IPS-18c (cell line): Measurements from ENCODE around the gene KRTAP9-7.
"Not testable (repeated sequence)": the region's sequence is repeated elsewhere in the genome, so short reads cannot be mapped to it uniquely, and the experiment has no call there.

Experiments
- H3K4me3 ChIP-seq: 2 replicates; pipeline ENCODE4 v1.7.0; 2013; ENCODE audit warnings: low read depth, mild to moderate bottlenecking, low read length, moderate library complexity; ENCODE audit not compliant: insufficient read depth
- H3K9me3 ChIP-seq: one replicate; pipeline ENCODE4 v1.6.1; 2013; ENCODE audit warnings: mild to moderate bottlenecking, low read length, moderate library complexity; ENCODE audit not compliant: control insufficient read depth, insufficient read depth

Gene KRTAP9-7

GRCh38 chr17:41275648-41276190 is at the start of gene KRTAP9-7:
Gene KRTAP9-7, plus strand, starts transcription at chr17:41275698. Its CDS starts 0 bp downstream, at chr17:41275698.
- H3K9me3 ChIP-seq, H3K4me3 ChIP-seq: not testable (repeated sequence)

DNA sequence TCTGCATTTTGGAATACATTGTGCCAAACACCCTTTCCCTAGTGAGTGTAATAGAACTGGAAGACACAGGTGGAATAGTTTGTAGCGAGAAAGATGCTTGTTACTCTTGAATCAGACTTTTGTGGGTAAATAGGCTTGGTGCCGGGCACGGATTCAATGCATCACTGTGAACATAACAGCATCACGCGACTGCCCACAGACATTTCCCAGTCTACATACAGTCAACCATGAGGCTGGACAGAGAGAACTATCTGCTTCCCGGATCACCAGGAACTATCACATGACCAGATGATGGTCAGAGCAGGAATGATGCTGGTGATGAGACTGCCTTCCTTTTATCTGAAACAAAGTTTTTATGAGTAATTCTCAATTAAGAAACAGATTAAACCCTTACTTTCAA is 49.4 kb upstream of the KRTAP9-7 start:
- Histone ChIP-seq H3K4me3 (no peak overlapping the region), H3K9me3 (no peaks in the 10 kb centered on the region)

- H3K9me3 ChIP-seq, H3K4me3 ChIP-seq: not testable (repeated sequence)
These were observed 48.9 kb upstream of the KRTAP9-7 start, which contains the start of gene KRTAP9-2 for GRCh38 chr17:41226598-41227095. Gene KRTAP9-2, plus strand, starts transcription at chr17:41226648. Its CDS starts 7 bp downstream, at chr17:41226655.

DNA sequence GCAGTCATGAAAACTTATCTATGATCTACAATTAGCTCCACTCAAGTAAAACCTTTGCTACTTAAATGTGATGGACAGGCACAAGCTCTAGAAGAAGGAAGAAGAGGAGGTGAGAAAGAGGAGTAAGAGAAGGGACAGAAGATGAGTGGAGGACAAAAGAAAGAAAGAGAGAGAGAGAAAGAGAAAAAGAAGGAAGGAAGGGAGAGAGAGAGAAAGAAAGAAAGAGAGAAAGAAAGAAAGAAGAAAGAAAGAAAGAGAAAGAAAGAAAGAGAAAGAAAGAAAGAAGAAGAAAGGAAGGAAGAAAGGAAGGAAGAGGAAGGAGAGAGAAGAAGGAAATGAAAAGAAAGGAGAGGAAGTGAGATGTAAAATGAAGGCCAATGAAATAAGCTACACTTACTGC is 45.4 kb upstream of the KRTAP9-7 start:
- Histone ChIP-seq H3K4me3 (no peak overlapping the region), H3K9me3 (no peaks in the 10 kb centered on the region)

- Histone ChIP-seq H3K4me3 (no peak overlapping the region), H3K9me3 (no peaks in the 10 kb centered on the region)
These were observed 43.8 kb upstream of the KRTAP9-7 start for GRCh38 chr17:41231731-41232130.

DNA sequence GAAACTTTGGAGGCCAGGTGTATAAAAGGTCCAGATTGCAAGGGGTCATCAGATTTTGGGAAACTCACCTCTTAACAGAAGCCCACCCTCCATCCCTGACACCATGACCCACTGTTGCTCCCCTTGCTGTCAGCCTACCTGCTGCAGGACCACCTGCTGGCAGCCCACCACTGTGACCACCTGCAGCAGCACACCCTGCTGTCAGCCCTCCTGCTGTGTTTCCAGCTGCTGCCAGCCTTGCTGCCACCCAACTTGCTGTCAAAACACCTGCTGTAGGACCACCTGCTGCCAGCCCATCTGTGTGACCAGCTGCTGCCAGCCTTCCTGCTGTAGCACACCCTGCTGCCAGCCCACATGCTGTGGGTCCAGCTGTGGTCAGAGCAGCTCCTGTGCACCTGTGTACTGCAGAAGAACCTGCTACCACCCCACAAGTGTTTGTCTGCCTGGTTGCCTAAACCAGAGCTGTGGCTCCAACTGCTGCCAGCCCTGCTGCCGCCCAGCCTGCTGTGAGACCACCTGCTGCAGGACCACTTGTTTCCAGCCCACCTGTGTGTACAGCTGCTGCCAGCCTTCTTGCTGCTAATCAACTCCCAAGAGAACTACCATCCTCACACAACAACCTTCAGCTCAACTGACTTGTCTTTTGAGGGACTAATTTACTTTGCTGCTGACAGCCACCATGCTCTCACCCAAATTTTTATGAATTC is 42.9 kb upstream of the KRTAP9-7 start, which contains the start of gene KRTAP9-3:
TSS of gene KRTAP9-3 (plus strand) at position 51 of the 707 bp plus-strand sequence. CDS start at position 104, 53 bp downstream.
- not testable (repeated sequence) for H3K9me3 ChIP-seq, H3K4me3 ChIP-seq

GRCh38 chr17:41237116-41237515 is 38.4 kb upstream of the KRTAP9-7 start:
- not testable (repeated sequence) for H3K4me3 ChIP-seq

DNA sequence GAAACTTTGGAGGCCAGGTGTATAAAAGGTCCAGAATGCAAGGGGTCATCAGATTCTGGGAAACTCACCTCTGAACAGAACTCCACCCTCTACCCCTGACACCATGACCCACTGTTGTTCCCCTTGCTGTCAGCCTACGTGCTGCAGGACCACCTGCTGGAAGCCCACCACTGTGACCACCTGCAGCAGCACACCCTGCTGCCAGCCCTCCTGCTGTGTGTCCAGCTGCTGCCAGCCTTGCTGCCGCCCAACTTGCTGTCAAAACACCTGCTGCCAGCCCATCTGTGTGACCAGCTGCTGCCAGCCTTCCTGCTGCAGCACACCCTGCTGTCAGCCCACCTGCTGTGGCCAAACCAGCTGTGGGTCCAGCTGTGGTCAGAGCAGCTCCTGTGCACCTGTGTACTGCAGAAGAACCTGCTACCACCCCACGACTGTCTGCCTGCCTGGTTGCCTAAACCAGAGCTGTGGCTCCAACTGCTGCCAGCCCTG is 37.5 kb upstream of the KRTAP9-7 start, which contains the start of gene KRTAP9-8:
TSS of gene KRTAP9-8 (plus strand) at position 51 of the 489 bp plus-strand sequence. CDS start at position 104, 53 bp downstream.
- not testable (repeated sequence) for H3K4me3 ChIP-seq, H3K9me3 ChIP-seq

More at GRCh38 chr17:41237116-41237515, 38.4 kb upstream of the KRTAP9-7 start:
- not testable (repeated sequence) for H3K9me3 ChIP-seq

GRCh38 chr17:41246995-41247787 is 28.3 kb upstream of the KRTAP9-7 start:
- not testable (repeated sequence) for H3K4me3 ChIP-seq, H3K9me3 ChIP-seq

DNA sequence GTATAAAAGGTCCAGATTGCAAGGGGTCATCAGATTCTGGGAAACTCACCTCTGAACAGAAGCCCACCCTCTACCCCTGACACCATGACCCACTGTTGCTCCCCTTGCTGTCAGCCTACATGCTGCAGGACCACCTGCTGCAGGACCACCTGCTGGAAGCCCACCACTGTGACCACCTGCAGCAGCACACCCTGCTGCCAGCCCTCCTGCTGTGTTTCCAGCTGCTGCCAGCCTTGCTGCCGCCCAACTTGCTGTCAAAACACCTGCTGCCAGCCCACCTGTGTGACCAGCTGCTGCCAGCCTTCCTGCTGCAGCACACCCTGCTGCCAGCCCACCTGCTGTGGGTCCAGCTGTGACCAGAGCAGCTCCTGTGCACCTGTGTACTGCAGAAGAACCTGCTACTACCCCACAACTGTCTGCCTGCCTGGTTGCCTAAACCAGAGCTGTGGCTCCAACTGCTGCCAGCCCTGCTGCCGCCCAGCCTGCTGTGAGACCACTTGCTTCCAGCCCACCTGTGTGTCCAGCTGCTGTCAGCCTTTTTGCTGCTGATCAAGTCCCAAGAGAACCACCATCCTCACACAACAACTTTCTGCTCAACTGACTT is 25.8 kb upstream of the KRTAP9-7 start, which contains the start of gene KRTAP9-4:
TSS of gene KRTAP9-4 (plus strand) at position 51 of the 604 bp plus-strand sequence. CDS start at position 85, 34 bp downstream.
- H3K9me3 ChIP-seq, H3K4me3 ChIP-seq: not testable (repeated sequence)

GRCh38 chr17:41251261-41251660 is 24.2 kb upstream of the KRTAP9-7 start:
- Histone ChIP-seq H3K4me3 (no peak overlapping the region), H3K9me3 (peaks cover 2% of the 10 kb centered on the region)

- peaks cover 2% of the 10 kb centered on the region for H3K9me3 ChIP-seq
- H3K4me3 ChIP-seq, result no peak overlapping the region
These were observed 20.6 kb upstream of the KRTAP9-7 start for GRCh38 chr17:41254861-41255260.

DNA sequence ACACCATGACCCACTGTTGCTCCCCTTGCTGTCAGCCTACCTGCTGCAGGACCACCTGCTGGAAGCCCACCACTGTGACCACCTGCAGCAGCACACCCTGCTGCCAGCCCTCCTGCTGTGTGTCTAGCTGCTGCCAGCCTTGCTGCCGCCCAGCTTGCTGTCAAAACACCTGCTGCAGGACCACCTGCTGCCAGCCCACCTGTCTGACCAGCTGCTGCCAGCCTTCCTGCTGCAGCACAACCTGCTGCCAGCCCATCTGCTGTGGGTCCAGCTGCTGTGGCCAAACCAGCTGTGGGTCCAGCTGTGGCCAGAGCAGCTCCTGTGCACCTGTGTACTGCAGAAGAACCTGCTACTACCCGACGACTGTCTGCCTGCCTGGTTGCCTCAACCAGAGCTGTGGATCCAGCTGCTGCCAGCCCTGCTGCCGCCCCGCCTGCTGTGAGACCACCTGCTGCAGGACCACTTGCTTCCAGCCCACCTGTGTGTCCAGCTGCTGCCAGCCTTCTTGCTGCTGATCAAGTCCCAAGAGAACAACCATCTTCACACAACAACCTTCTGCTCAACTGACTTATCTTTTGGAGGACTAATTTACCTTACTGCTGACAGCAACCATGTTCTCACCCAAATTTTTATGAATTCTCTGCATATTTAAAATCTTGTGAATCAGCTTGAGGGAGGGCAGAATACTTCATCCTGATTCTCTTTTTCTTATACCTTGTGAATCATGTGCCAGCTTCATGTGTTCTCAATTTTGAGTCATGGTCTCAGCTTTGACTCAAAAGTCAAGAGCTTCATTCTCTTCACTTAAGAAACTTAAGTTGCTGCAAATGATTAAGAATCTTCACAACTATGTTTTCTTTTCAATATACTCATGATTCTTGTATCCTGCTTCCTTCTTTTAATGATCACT is 19.9 kb upstream of the KRTAP9-7 start, which contains the start of gene KRTAP9-9:
TSS of gene KRTAP9-9 (plus strand) at position 4 of the 910 bp plus-strand sequence.
- not testable (repeated sequence) for H3K4me3 ChIP-seq, H3K9me3 ChIP-seq

DNA sequence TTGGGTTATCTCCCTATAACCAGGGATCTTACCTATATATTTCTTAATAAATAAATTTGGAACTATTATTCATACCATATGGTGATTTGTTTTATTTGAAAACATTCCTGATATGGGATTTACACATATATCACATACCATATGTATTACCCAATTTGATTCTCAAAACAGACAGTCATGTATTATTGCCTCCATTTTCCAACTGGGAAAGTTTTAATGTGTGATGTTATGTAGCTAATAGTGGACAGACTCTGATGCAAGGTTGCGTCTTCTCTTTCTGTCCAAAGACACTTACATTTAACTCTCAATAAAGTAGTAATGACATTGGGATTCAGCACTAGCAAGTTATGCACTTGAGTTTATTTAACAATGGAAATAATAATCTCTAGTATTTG is 19.2 kb upstream of the KRTAP9-7 start:
- Histone ChIP-seq H3K9me3 (peaks cover 2% of the 10 kb centered on the region), H3K4me3 (no peak overlapping the region)

DNA sequence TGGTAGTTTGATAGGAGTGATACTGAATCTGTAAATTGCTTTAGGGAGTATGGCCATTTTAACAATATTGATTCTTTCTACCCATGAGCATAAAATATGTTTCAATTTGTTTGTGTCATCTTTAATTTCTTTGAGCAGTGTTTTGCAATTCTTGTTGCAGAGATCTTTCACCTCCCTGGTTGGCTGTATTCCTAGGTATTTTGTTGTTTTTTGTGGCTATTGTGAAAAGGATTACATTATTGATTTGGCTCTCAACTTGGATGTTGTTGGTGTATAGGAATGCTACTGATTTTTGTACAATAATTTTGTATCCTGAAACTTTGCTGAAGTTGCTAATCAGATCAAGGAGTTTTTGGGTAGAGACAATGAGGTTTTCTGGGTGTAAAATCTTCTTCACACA is 17.1 kb upstream of the KRTAP9-7 start:
- Histone ChIP-seq H3K9me3 (peaks cover 2% of the 10 kb centered on the region), H3K4me3 (no peak overlapping the region)

DNA sequence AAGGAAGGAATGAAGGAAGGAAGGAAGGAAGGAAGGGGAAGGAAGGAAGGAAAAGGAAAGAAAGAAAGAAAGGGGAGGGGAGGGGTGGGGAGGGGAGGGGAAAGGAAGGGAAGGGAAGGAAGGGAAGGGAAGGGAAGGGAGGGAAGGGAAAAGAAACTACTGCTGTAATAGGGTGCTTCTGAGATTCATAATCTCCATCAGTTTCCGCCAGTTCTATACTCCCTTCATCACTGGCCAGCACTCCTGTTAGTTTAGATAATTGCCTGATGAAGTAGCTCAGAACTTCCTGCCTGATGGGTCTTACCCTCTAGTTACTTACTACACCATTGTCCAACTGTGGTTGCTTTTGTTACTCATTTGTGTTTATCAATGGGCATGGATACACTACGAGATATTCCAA is 12.3 kb upstream of the KRTAP9-7 start:
- Histone ChIP-seq H3K9me3 (no peaks in the 10 kb centered on the region), H3K4me3 (no peak overlapping the region)
